ENCODE results near the gene GDF10. TPM values are rescaled to one million over a fixed set of nuclear protein-coding genes. Genes with fewer than 3 reads are reported as not detected.

GDF10 gene
- total RNA-seq, 2 donors from 2014 or later: 0.32 to 28.0 TPM

DNA sequence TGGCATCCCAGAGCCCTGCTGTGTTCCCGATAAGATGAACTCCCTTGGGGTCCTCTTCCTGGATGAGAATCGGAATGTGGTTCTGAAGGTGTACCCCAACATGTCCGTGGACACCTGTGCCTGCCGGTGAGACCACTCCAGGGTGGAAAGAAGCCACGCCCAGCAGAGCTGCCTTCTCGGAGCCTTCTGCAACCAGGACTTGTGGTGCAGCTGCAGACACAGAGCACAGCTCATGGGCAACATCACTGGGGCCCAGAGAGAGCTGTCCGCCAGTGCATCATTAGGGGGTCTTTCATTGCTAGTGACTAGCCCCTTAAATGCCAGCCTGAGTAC, 12.6 kb downstream of the GDF10 start:
- 86% methylated on average over 7 of the region's 7 CpGs for WGBS
- TF ChIP-seq, protein P1, sequence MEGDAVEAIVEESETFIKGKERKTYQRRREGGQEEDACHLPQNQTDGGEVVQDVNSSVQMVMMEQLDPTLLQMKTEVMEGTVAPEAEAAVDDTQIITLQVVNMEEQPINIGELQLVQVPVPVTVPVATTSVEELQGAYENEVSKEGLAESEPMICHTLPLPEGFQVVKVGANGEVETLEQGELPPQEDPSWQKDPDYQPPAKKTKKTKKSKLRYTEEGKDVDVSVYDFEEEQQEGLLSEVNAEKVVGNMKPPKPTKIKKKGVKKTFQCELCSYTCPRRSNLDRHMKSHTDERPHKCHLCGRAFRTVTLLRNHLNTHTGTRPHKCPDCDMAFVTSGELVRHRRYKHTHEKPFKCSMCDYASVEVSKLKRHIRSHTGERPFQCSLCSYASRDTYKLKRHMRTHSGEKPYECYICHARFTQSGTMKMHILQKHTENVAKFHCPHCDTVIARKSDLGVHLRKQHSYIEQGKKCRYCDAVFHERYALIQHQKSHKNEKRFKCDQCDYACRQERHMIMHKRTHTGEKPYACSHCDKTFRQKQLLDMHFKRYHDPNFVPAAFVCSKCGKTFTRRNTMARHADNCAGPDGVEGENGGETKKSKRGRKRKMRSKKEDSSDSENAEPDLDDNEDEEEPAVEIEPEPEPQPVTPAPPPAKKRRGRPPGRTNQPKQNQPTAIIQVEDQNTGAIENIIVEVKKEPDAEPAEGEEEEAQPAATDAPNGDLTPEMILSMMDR (IDR thresholded peaks at IDR 0.05): no peak
- TF ChIP-seq POLR2A (IDR thresholded peaks at IDR 0.05): no peak
- no peak for TF ChIP-seq POLR2AphosphoS5 (IDR thresholded peaks at IDR 0.05)
- H3K4me1 ChIP-seq (replicated peaks): no peaks in the 10 kb centered on the region
- no peak for DNase-seq (ENCODE audit: low spot score)
- no peak overlapping the region for H3K27ac ChIP-seq
- no peak overlapping the region for H3K4me3 ChIP-seq
- intact Hi-C loops (cut with DNase I): loop anchor here (5.0 kb wide), 2 partner anchors 265 to 290 kb away; no protein-coding TSS in a partner anchor
- H3K36me3 ChIP-seq: no peaks in the 10 kb centered on the region
- no peaks in the 10 kb centered on the region for H3K9me3 ChIP-seq
- no peaks in the 10 kb centered on the region for H3K27me3 ChIP-seq (replicated peaks; ENCODE audit: insufficient read depth)

DNA sequence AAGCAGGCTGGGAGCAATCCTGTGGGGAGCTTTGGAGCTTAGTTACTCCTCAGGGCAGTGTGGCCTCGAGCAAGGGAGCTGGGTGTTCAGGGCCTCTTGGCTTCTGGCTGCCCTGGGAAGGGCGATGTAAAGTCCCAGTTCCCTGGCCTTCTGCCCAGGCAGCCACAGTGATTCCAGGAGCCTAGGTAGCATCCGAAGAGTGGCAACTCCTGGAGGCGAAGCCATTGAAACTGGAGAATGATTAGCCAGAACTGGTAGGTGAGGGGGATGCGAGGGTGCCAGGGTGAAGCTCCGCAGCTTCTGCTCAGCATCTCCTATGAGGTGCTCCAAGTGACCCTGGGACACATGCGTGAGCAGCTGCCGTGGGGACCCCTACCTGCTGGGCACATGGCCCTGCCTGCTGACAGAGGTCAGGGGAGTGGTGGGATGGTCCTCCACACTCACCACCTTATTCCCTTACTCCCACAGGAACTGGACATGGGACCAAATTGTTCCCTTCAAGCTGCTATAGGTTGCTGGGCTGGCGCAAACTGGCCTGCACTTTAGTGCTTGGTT, 14.5 kb downstream of the GDF10 start:
- DNase-seq (ENCODE audit: low spot score): no peak
- Histone ChIP-seq H3K36me3 (no peaks in the 10 kb centered on the region), H3K4me1 (replicated peaks) (no peaks in the 10 kb centered on the region), H3K9me3 (no peaks in the 10 kb centered on the region), H3K4me3 (no peak overlapping the region), H3K27ac (no peak overlapping the region), H3K27me3 (replicated peaks; ENCODE audit: insufficient read depth) (no peaks in the 10 kb centered on the region)
- intact Hi-C loops (cut with DNase I): loop anchor here (5.0 kb wide), 2 partner anchors 267 to 292 kb away; no protein-coding TSS in a partner anchor
- 85% methylated on average over 9 of the region's 9 CpGs for WGBS
- TF ChIP-seq POLR2AphosphoS5 (IDR thresholded peaks at IDR 0.05) (no peak), POLR2A (IDR thresholded peaks at IDR 0.05) (no peak)
- TF ChIP-seq, protein P1 (IDR thresholded peaks at IDR 0.05): no peak

DNA sequence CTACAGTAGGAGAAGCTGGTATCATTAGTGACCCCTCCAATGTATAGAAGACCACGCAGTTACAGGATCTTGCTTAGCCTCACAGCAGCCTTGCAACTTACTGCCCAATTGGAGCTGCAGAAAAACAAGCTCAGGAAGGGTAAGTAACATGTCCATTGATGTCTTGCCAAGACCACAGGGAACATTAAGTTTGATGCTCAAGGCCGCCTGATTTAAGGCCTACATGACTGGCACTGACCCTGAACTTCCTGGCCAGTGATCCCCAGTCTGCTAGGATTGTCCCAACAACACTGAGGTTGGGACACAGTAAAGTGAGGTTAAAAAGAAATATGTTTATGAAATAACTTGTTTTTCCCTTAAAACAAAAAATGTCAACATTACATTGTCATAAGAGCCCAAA, 15.4 kb downstream of the GDF10 start:
- Histone ChIP-seq H3K36me3 (no peaks in the 10 kb centered on the region), H3K27ac (no peak overlapping the region), H3K4me3 (no peak overlapping the region), H3K27me3 (replicated peaks; ENCODE audit: insufficient read depth) (no peaks in the 10 kb centered on the region), H3K4me1 (replicated peaks) (no peaks in the 10 kb centered on the region), H3K9me3 (no peaks in the 10 kb centered on the region)
- TF ChIP-seq POLR2AphosphoS5 (IDR thresholded peaks at IDR 0.05) (no peak), POLR2A (IDR thresholded peaks at IDR 0.05) (no peak)
- TF ChIP-seq, protein P1 (IDR thresholded peaks at IDR 0.05): no peak
- DNase-seq (ENCODE audit: low spot score): no peak
- intact Hi-C loops (cut with DNase I): no loop called here
- 89% methylated on average over 2 of the region's 2 CpGs for WGBS

DNA sequence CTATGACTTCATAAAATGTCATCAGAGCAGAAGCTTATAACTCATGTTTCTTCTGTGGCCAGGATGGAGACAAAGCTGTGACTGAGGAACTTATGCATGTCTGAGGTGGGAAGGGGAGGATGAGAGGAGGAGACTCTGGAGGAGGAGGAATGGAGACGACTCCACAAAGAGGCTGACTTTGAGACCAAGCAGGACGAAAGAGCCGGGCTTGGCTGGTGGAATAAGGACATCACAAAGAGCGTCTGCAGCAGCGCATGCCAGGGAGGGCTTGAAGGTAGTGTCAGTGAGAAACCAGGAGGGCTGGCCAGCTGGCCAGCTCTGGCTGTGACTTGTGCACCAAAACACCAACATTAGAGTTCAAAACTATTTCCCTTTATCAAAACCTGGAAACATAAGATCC, 16.1 kb downstream of the GDF10 start:
- Histone ChIP-seq H3K27ac (no peak overlapping the region), H3K4me1 (replicated peaks) (no peaks in the 10 kb centered on the region), H3K4me3 (no peak overlapping the region), H3K27me3 (replicated peaks; ENCODE audit: insufficient read depth) (no peaks in the 10 kb centered on the region), H3K9me3 (no peaks in the 10 kb centered on the region), H3K36me3 (no peaks in the 10 kb centered on the region)
- intact Hi-C loops (cut with DNase I): no loop called here
- DNase-seq (ENCODE audit: low spot score): no peak
- WGBS: 72% methylated on average over 5 of the region's 5 CpGs
- TF ChIP-seq POLR2AphosphoS5 (IDR thresholded peaks at IDR 0.05): no peak
- TF ChIP-seq POLR2A (IDR thresholded peaks at IDR 0.05): no peak
- TF ChIP-seq, protein P1 (IDR thresholded peaks at IDR 0.05): no peak

DNA sequence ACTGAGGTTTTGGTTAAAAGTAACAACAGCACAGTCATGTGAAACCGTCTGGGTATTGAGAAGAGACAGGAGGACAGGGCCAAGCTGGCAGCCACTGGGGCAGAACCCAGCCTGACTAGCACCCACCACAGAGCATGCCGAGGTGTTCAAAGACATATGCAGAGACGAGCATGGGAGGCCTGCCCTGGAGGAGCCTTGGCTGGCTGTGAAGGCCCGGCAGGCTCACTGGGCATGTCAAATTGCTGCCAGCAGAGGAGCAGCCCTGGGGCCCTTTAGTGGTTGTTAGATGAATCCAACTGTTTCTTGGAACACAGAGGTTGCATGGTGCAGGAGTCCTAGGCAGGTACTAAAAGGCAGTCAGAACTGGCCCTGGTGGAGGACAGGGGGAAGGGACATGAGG, 17.3 kb downstream of the GDF10 start:
- 57% methylated on average over 4 of the region's 4 CpGs for WGBS
- H3K4me3 ChIP-seq: no peak overlapping the region
- intact Hi-C loops (cut with DNase I): no loop called here
- peaks cover 1% of the 10 kb centered on the region for H3K27me3 ChIP-seq (replicated peaks; ENCODE audit: insufficient read depth)
- no peak for DNase-seq (ENCODE audit: low spot score)
- no peak overlapping the region for H3K27ac ChIP-seq
- no peaks in the 10 kb centered on the region for H3K9me3 ChIP-seq
- H3K4me1 ChIP-seq (replicated peaks): no peaks in the 10 kb centered on the region
- H3K36me3 ChIP-seq: no peaks in the 10 kb centered on the region
- TF ChIP-seq, protein P1 (IDR thresholded peaks at IDR 0.05): no peak
- TF ChIP-seq POLR2AphosphoS5 (IDR thresholded peaks at IDR 0.05): no peak
- TF ChIP-seq POLR2A (IDR thresholded peaks at IDR 0.05): no peak
